Cardiac septum (tissue), 1 donor: ENCODE measurements around the gene STK32B. TPM values are rescaled to one million over a fixed set of nuclear protein-coding genes. Genes with fewer than 3 reads are reported as not detected.

Source experiments
- DNase-seq: peaks from one replicate; pipeline ENCODE4 v3.0.0-alpha.2; 2020; ENCODE audit warnings: low spot score
- intact Hi-C: fragments of 100-400 bp; cut with DNase I; formaldehyde crosslinking; loops from one replicate; pipeline ENCODE4 v1.14.0; 2022
- total RNA-seq: library from RNA; stranded (reverse); fragmentation: NEBNext Ultra II Directional; extraction: Animal tissue kit (Norgen Biotek cat#: 25700); gene quantifications from one replicate; pipeline ENCODE4 v1.2.1, GENCODE V29; 2021
- donor health status: DM: no; HTN: no; CAD: no.

Gene STK32B
- total RNA-seq, 1 donor from 2014 or later = 0.22 TPM

DNA sequence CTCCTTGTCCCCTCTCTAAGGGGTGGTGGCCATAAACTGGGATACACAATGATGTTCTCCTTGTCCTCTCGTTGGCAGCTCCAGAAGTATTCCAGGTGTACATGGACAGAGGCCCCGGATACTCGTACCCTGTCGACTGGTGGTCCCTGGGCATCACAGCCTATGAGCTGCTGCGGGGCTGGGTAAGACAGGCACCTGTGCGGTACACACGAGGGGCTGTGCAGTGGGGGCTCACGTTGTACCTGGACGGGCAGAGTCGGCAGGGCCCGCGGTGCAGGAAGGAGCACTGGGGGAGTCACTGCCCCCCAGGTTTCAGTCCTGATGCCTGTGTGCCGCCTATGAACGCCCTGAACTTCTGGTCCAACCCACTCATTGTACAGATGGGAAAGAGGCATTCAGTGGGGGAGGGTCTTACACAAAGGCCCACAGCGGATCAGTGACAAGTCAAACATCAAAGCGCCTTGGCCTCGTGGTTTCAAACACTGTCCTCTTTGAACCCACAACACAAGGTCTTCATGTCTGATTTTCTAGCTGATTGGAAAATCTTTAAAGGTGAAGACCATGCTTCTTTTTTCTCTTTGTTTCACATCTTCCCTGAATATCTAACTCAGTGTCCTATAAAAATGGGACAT lies 395.4 kb downstream of the STK32B start:
- intact Hi-C loops = no loop called here
- DNase-seq = peak; percentile 60

- DNase-seq = peak; percentile 29
- intact Hi-C loops = no loop called here
These were observed 396.5 kb downstream of the STK32B start for GRCh38 chr4:5447755-5448154.

GRCh38 chr4:5448221-5448620 lies 396.9 kb downstream of the STK32B start:
- intact Hi-C loops = no loop called here
- peak; percentile 68 for DNase-seq

GRCh38 chr4:5451243-5451642 lies 400.0 kb downstream of the STK32B start:
- peak; percentile 24 for DNase-seq
- intact Hi-C loops = no loop called here

GRCh38 chr4:5452156-5452555 lies 400.9 kb downstream of the STK32B start:
- DNase-seq = peak; percentile 49
- intact Hi-C loops = no loop called here

DNA sequence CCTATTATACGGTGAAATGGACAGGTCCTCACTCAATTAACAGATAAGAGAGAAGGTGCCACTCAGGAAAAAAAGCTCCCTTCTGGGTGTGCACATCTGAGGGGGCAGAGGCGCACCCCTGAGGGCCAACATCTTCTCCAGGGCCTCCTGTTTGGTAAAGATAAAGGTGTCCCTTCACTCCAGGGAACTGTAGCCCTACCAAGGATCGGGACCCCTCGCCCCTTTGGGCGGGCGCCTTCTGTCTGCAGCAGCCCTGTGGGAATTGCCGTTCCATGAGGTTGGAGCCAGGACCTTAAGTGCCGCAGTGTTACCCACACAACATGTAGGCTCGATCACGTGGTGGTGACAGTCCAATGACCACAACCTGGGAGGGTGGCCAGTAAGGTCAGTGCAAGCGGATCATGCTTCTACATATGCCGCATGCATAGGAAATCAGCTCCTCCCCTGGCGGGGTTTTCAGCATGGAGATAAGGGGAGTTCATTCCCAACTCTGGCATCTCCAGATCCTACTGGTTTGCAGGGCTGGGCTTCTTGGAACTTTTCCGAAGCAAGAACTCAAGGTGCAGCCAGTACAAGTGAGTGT lies 403.8 kb downstream of the STK32B start:
- intact Hi-C loops = no loop called here

GRCh38 chr4:5456296-5456845 lies 405.1 kb downstream of the STK32B start:
- peak; percentile 64 for DNase-seq

More for the DNA sequence above, 403.8 kb downstream of the STK32B start:
- DNase-seq = peak; percentile 54

DNA sequence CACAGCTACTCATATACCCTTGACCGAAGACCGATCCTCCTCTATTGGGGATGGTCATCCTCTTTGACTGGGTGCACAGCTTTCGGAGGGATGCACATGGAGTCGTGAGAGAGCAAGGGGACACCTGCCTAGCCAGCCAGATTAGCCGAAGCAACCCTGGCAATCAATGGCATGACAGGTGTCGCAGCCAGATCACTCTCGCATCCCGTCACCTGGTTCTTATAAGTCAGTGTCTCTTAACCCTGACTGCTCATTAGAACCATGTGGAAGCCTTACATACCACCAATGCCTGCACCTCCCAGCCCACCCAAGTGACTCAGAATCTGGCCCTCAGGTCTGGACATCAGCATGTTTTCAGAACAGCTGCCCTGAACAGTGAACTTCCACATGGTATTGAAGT lies 407.4 kb downstream of the STK32B start:
- intact Hi-C loops = no loop called here

More at GRCh38 chr4:5456296-5456845, 405.1 kb downstream of the STK32B start:
- intact Hi-C loops = no loop called here

DNA sequence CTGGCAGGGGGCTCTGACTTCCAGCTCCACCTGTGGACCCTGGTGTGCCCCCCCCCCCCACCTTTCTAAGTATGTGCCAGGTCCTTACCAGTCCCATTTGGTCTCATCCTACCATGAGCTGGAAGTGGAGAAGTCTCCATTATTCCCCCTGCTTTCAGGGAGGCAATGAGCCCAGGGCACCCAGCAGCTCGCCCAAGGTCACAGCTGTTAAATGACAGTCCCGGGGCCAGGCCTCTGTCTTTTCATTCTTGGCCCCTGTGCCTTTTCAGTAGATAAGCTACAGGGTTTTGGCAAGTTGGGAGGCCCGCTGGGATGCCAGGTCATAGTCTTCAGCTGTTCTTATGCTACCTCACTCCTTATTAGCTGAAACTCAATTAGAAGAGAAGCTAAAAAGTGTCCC lies 408.0 kb downstream of the STK32B start:
- intact Hi-C loops = no loop called here
- DNase-seq = peak; percentile 55

More for the DNA sequence above, 407.4 kb downstream of the STK32B start:
- peak; percentile 67 for DNase-seq

GRCh38 chr4:5460106-5460801 lies 409.0 kb downstream of the STK32B start:
- intact Hi-C loops = loop anchor here (5.0 to 10.0 kb wide), 2 partner anchors 408 to 465 kb away; partner anchors contain the start of gene STK32B
- peak; percentile 56 for DNase-seq

DNA sequence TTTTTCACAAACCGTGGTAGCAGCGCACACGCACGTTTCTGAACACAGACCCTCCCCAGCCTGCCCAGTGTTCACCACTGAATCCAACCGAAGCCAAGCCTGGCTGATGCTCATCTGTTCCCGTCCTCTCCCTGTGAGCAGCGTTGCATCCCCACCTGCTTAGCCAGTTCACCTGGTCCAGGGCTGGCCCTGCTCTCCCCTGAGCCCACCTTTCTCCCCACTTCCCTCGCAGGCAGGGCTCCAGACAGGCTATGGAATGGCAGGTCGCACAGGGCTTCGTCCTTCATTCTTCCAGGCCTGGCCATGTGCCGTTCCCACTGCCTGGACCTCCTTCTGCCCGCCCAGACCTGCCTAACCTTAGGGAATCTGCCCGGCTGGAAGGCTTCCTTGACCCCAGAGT lies 410.2 kb downstream of the STK32B start:
- intact Hi-C loops = loop anchor here (5.0 to 10.0 kb wide), 2 partner anchors 409 to 467 kb away; partner anchors contain the start of gene STK32B
- DNase-seq = peak; percentile 70

DNA sequence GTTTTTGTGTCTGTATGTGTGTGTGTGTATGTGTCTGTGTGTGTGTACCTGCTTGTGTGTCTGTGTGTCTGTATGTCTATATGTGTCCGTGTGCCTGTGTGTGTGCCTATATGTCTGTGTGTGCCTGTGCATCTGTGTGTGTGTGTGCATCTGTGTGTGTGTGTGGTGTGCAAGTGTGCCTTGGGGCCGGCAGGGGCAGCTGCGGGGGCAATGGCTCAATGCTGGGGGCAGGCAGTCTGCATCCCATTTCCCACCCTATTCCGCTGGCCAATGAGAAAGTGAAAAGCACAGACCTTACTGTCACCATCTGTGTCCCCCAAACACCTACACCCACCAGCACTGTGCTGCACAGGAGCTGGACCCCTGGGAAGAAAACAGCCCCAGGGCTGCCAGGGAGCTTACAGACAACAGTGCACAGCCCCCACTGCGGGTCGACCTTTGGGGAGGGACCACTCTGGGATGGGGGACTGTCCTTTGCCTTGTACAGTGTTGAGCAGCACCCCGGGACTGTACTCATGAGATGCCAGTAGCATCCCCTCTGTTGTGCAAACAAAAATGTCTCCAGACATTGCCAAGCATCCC lies 411.1 kb downstream of the STK32B start:
- intact Hi-C loops = loop anchor here (5.0 to 10.0 kb wide), 2 partner anchors 410 to 468 kb away; partner anchors contain the start of gene STK32B
- DNase-seq = peak; percentile 53

GRCh38 chr4:5462896-5463295 lies 411.6 kb downstream of the STK32B start:
- no peak for DNase-seq
- intact Hi-C loops = loop anchor here (5.0 to 10.0 kb wide), 2 partner anchors 411 to 468 kb away; partner anchors contain the start of gene STK32B

- intact Hi-C loops = loop anchor here (5.0 to 10.0 kb wide), 2 partner anchors 411 to 469 kb away; partner anchors contain the start of gene STK32B
- peak; percentile 15 for DNase-seq
These were observed 412.1 kb downstream of the STK32B start for GRCh38 chr4:5463361-5463760.

DNA sequence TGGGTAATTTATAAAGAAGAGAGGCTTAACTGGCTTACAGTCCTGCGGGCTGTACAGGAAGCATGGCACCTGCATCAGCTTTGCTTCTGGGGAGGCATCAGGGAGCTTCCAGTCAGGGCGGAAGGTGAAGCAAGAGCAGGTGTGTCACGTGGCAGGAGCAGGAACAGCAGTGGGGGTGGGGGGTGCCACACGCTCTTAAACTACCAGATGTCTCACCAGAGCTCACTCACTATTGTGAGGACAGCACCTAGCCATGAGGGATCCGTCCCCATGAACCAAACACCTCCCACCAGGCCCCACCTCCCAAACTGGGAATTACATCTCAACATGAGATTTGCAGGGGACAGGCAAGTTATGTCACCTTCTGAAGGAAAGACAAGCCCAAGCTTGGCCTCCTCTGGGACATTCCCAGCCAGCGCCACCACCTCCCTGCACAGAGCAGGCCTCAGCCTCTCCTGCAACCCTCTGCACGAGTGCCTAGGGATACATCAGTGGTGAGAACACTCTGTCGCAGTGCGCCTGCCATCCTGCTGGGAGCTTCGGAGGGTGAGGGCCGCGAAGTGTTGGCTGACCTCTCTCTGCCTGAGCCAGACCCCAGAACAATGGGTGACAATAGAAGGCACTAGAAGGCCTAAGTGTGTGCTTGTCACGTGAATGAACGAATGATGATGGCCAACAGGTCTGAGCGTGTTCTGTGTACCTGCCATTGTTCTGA lies 412.8 kb downstream of the STK32B start:
- intact Hi-C loops = loop anchor here (5.0 to 10.0 kb wide), 2 partner anchors 412 to 469 kb away; partner anchors contain the start of gene STK32B
- peak; percentile 74 for DNase-seq

- peak; percentile 64 for DNase-seq
- intact Hi-C loops = loop anchor here (10.0 kb wide), 1 partner anchor 471 kb away; no protein-coding TSS in a partner anchor
These were observed 414.2 kb downstream of the STK32B start for GRCh38 chr4:5465529-5465928.

DNA sequence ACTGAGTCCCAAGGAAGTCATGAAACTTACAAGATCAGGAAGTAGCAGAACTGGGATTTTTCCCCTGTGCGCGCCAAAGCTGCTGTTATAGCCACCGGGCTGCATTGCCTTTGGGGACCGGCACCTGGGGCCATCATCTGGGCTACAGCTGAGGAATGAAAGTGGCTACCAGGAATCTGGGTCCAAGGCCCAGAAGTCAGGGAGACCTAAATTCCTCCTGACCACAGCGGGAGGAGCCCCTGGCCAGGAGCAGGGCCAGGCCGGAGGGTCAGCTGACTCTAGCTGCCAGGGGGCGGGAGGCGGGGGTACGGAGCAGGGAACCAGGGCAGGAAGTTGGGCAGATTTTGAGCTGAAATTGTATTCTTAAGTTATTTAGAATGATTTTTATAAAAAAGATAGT lies 414.7 kb downstream of the STK32B start:
- DNase-seq = no peak
- intact Hi-C loops = loop anchor here (10.0 kb wide), 1 partner anchor 471 kb away; no protein-coding TSS in a partner anchor

GRCh38 chr4:5467111-5467510 lies 415.8 kb downstream of the STK32B start:
- DNase-seq = no peak
- intact Hi-C loops = loop anchor here (10.0 kb wide), 1 partner anchor 472 kb away; no protein-coding TSS in a partner anchor
